Esophagus (tissue), 2 donors: ENCODE data around the gene LCLAT1. TPM values are rescaled to one million over a fixed set of nuclear protein-coding genes. Genes with fewer than 3 reads are reported as not detected.
A peak's percentile ranks its signal among the peaks of the same experiment; 100 is the strongest.

Source experiments
- H3K27ac ChIP-seq, 2 donors: one replicate each; pipeline ENCODE4 v1.5.1; 2013; ENCODE audit warnings: low read depth in 2 of 2, mild to moderate bottlenecking in 2 of 2, inconsistent platforms in 1 of 2, low read length in 1 of 2, moderate library complexity in 1 of 2
- H3K27me3 ChIP-seq, 2 donors: one replicate each; pipeline ENCODE4 v1.6.1; 2013; ENCODE audit warnings: low read length in 2 of 2, control low read depth in 1 of 2, mild to moderate bottlenecking in 1 of 2; ENCODE audit not compliant: insufficient read depth in 2 of 2, control insufficient read depth in 1 of 2
- H3K36me3 ChIP-seq, 2 donors: one replicate each; pipeline ENCODE4 v1.6.1; 2013; ENCODE audit warnings: low read length in 1 of 2; ENCODE audit not compliant: control insufficient read depth in 2 of 2, insufficient read depth in 2 of 2
- H3K4me1 ChIP-seq, 2 donors: one replicate each; pipeline ENCODE4 v1.6.1; 2013; ENCODE audit warnings: low read length in 1 of 2; ENCODE audit not compliant: control insufficient read depth in 2 of 2, insufficient read depth in 2 of 2
- H3K4me3 ChIP-seq, 2 donors: one replicate each; pipeline ENCODE4 v1.5.1; 2013; ENCODE audit warnings: low read length in 2 of 2, mild to moderate bottlenecking in 2 of 2, low read depth in 1 of 2, moderate library complexity in 1 of 2
- H3K9me3 ChIP-seq, 2 donors: one replicate each; pipeline ENCODE4 v1.6.1; 2013; ENCODE audit warnings: mild to moderate bottlenecking in 2 of 2, low read depth in 1 of 2, low read length in 1 of 2, moderate library complexity in 1 of 2; ENCODE audit not compliant: control insufficient read depth in 2 of 2, insufficient read depth in 1 of 2
- WGBS, 2 donors: extraction: QIAGEN DNeasy Blood & Tissue Kit; methylation state at CpG; one replicate each; pipeline ENCODE4 v1.1.7; 2013; 5-methylcytosine and 5-hydroxymethylcytosine counted together
- polyA plus RNA-seq, 2 donors: library from polyadenylated mRNA; stranded (reverse); fragments of 200-250 nt; gene quantifications; one replicate each; pipeline ENCODE4 v1.2.3, GENCODE V29; 2013
- donor health status: healthy with polysubstance abuse.
- donor health status: Bipolar disorder and iron deficiency.

Gene LCLAT1
- polyA plus RNA-seq, 2 donors: 1.6 to 2.0 TPM

DNA sequence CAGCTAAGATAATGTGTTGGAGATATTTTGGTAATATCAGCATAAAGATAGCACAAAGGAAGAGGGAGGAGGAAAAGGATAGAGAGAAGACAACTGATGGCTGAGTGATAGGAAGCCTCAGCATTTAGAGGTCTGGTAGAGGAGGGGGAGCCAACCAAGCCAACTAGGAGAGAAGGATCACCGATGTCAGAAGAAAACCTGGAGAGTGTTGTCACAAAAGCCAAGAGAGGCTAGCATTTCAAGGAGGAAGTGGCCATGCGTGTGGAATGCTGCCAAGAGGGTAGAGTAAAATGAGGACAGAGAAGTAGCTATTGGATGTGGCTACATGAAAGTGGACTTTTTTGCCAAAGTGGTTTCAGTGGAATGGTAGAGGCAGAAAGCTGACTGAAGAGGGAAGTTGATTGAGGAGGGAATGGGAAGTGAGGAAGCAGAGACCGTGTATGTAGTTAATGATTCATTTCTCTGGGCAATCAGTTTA, 34.3 kb downstream of the LCLAT1 start:
- Histone ChIP-seq H3K27ac (peak overlapping the region in 1 of 2 donors; percentile 33), H3K4me3 (no peak overlapping the region), H3K36me3 (no peaks in the 10 kb centered on the region), H3K4me1 (no peaks in the 10 kb centered on the region), H3K27me3 (no peaks in the 10 kb centered on the region), H3K9me3 (no peaks in the 10 kb centered on the region)
- 67 to 75% methylated on average over 3 of the region's 3 CpGs for WGBS, 2 donors

DNA sequence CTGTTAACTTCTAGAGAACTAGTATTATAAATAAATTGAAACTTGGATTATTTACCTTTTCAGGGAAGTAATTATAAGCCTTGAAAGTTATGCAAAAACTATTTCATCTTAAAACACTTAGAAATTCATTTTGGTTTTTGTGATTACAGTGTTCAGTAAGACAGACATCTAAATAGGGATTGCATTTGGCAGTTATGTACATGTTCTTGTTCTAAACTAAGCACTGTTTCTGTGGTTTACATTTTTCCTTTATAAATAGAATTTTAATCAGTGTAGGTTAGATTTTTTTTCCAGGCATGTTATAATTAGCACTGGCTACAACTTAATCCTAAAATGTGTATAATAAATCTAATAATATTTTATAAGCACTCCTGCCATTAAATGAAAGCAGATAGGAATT, 35.0 kb downstream of the LCLAT1 start:
- H3K9me3 ChIP-seq: no peaks in the 10 kb centered on the region
- no peaks in the 10 kb centered on the region for H3K4me1 ChIP-seq
- H3K27ac ChIP-seq: no peak overlapping the region
- no peaks in the 10 kb centered on the region for H3K36me3 ChIP-seq
- no peak overlapping the region for H3K4me3 ChIP-seq
- H3K27me3 ChIP-seq: no peaks in the 10 kb centered on the region

DNA sequence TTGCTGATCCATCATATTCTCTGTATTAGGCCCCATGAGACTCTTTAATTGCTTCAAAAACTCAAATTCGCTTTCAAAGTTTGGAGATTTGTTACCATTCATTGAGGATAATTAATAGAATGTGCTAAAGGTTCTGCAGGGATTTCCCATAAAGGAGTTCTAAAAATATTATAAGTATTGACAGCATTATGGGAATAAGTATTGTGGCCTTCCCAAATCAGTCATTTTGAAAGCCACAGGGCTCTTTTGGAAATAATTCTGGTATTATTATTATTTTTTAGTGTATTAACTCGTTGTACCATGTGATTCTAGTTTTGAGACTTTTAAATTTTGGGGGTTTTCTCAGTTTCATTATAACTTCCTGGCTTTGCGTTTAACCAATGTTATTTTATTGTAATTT, 37.1 kb downstream of the LCLAT1 start:
- Histone ChIP-seq H3K4me3 (no peak overlapping the region), H3K9me3 (no peaks in the 10 kb centered on the region), H3K36me3 (no peaks in the 10 kb centered on the region), H3K27ac (no peak overlapping the region), H3K27me3 (no peaks in the 10 kb centered on the region), H3K4me1 (no peaks in the 10 kb centered on the region)
- WGBS, 2 donors: 77 to 81% methylated on average over 3 of the region's 3 CpGs

DNA sequence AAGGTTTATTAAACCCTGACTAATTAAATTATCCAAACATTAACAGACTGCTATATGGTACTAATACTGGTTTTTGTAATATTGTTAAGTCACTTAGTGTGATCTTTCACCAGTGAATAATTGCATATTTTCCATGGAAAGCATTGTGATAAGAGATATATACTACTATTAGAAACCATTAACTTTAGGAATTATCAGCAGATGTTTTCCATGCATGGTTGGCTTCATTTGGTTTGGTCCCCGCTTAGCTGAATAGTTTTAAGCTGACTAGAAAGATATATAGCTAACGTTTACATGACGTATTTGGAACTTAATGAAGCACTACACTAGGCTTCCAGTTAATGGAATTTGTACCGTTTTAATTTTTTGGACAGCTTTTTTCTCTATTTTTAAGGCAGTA, 37.9 kb downstream of the LCLAT1 start:
- H3K27ac ChIP-seq: no peak overlapping the region
- no peaks in the 10 kb centered on the region for H3K36me3 ChIP-seq
- no peak overlapping the region for H3K4me3 ChIP-seq
- H3K9me3 ChIP-seq: no peaks in the 10 kb centered on the region
- no peaks in the 10 kb centered on the region for H3K27me3 ChIP-seq
- 88 to 89% methylated on average over 4 of the region's 4 CpGs for WGBS, 2 donors
- no peaks in the 10 kb centered on the region for H3K4me1 ChIP-seq

DNA sequence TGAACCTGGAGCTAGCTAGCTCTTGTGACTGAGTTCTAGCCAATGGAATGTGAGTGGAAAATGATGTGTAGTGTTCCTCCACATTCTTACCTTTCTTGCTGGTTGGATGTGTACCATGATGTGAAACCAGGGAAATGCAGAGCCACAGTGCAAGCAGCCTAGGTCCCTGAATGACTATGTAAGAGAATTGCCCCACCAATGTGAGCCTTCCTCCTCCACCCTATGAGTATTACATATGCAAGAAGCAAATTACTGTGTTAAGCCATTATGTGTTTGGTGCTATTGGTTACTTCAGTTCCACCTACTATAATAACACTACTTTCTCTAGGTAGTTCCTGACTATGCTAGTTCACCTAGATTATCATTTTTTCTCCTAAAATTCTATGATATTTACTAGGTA, 39.6 kb downstream of the LCLAT1 start:
- Histone ChIP-seq H3K9me3 (no peaks in the 10 kb centered on the region), H3K27ac (no peak overlapping the region)

DNA sequence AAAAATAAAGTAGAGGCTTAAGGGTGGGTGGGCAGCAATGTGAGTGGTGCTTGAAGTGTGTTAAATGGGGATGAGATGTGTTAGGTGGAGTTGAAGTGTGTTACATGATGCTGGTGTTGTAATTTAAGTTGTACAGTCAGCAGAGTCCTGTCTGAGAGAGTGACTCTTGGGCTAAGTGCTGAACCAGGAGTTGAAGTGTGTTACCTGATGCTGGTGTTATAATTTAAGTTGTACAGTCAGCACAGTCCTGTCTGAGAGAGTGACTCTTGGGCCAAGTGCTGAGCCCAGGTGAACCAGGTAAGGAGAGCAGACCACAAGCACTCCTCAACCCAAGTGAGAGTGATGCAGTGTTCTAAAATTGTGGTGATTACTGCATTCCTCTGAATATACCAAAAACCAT, 40.6 kb downstream of the LCLAT1 start:
- Histone ChIP-seq H3K27ac (no peak overlapping the region), H3K4me1 (no peaks in the 10 kb centered on the region), H3K36me3 (no peaks in the 10 kb centered on the region), H3K9me3 (no peaks in the 10 kb centered on the region), H3K4me3 (no peak overlapping the region), H3K27me3 (no peaks in the 10 kb centered on the region)

More for the DNA sequence above, 39.6 kb downstream of the LCLAT1 start:
- no peaks in the 10 kb centered on the region for H3K36me3 ChIP-seq
- H3K4me1 ChIP-seq: no peaks in the 10 kb centered on the region
- no peak overlapping the region for H3K4me3 ChIP-seq
- no peaks in the 10 kb centered on the region for H3K27me3 ChIP-seq

DNA sequence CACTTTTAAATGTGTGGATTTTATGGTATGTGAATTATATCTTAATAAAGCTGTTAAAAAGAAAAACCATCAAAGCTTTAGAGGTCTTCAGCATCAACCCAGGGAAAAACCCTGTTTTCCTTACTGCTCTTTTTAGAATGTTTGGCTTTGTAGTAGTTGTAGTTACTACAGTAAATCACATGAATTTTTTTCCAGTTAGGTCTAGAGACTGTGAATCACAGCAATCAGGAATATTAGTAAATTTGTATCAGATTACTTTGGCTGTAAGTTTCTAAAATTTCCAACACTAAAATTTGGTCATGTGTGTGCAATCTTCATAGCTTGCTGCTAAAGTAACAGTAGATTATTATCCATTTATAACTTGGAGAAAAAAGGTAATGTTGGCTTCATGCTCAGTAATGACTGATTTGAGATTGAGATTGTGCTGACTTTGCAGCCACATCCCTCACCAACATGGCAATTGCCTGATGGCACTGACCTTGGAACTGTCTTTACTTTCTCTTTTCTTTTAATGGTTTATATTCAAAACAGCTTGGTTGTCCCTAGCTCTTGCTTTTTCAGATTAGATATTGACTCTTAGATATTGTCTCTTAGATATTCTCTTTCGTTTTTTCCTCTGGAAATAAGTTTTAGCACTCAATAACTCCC, 41.1 kb downstream of the LCLAT1 start:
- Histone ChIP-seq H3K27me3 (no peaks in the 10 kb centered on the region), H3K27ac (no peak overlapping the region), H3K36me3 (no peaks in the 10 kb centered on the region), H3K9me3 (no peaks in the 10 kb centered on the region), H3K4me3 (no peak overlapping the region), H3K4me1 (no peaks in the 10 kb centered on the region)
- WGBS, 2 donors: 61 to 89% methylated on average over 1 of the region's 1 CpG

DNA sequence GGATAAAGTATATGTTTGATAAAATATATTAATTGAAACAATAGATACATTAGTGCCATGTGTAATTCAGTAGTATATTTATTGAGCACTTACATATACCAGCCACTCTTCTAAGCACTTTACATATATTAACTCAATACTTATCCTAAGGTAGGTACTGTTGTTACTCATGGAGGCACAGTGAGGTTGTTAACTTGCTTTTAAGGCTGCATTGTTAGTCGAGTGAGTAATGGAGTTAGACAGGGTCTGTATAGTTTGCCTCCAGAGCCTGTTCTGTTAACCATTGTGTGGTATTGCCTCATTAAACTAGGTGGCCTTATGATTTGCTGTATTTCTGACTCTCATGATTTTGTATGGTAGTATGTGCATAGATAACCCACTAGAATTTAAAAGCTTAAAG, 44.2 kb downstream of the LCLAT1 start:
- Histone ChIP-seq H3K27ac (no peak overlapping the region), H3K36me3 (no peaks in the 10 kb centered on the region), H3K4me3 (no peak overlapping the region), H3K4me1 (no peaks in the 10 kb centered on the region), H3K9me3 (no peaks in the 10 kb centered on the region), H3K27me3 (no peaks in the 10 kb centered on the region)
- WGBS, 2 donors: 83 to 91% methylated on average over 1 of the region's 1 CpG

DNA sequence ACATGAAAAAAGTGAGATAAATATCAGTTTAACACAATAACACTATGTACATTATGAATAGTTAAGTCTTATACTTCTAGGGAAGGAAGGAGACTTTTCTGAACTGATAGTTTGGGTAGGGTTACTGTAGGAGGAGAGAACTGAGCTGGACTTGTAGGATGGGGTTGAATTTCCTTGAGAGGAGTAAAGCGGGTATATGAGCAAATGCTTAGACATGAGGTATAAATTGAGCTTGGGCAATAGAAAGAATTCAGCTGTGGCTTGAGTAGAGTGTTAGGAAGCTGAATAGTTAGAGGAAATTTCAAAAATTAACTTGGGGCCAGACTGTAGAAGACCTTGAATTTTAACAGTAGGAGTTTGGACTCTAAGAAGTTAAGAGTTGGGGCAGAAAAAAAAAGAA, 45.1 kb downstream of the LCLAT1 start:
- Histone ChIP-seq H3K9me3 (no peaks in the 10 kb centered on the region), H3K36me3 (no peaks in the 10 kb centered on the region), H3K4me1 (no peaks in the 10 kb centered on the region), H3K4me3 (no peak overlapping the region), H3K27ac (no peak overlapping the region), H3K27me3 (no peaks in the 10 kb centered on the region)
- WGBS, 2 donors: 95 to 97% methylated on average over 1 of the region's 1 CpG

DNA sequence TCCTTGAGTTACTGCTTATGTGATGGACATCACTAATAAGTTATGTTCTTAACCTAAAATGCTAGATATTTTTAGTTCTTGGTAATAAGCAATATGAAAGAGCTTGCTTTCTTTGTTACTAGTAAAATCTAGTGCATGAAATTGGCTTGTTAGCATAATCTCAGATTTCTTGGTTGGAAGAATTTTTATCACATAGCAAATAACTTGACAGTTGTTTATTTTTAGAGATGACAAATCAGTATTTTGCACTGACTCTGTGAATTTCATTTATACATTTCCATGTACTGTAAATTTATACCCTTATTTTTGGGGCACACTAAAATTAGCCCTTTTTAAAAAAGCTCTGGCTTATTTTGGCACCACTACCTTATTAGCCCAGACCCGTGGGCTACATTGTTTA, 45.6 kb downstream of the LCLAT1 start:
- no peak overlapping the region for H3K27ac ChIP-seq
- no peaks in the 10 kb centered on the region for H3K27me3 ChIP-seq
- no peaks in the 10 kb centered on the region for H3K36me3 ChIP-seq
- WGBS, 2 donors: 29 to 41% methylated on average over 1 of the region's 1 CpG
- H3K4me3 ChIP-seq: no peak overlapping the region
- H3K9me3 ChIP-seq: no peaks in the 10 kb centered on the region
- no peaks in the 10 kb centered on the region for H3K4me1 ChIP-seq
